Ovary (tissue), 9 donors: ENCODE results near the gene TIGD6. TPM values are rescaled to one million over a fixed set of nuclear protein-coding genes. Genes with fewer than 3 reads are reported as not detected.

Source experiments
- DNase-seq, 5 donors: peaks; one replicate each; pipeline ENCODE4 v3.0.0-alpha.2; 2019 to 2020
- H3K27ac ChIP-seq, 2 donors: fragments of 200-600 bp; one replicate each; pipeline versions ENCODE4 v1.5.1 to v1.8.0; 2019 to 2022
- H3K27me3 ChIP-seq: fragments of 200-600 bp; one replicate; pipeline ENCODE4 v1.8.0; 2022
- H3K36me3 ChIP-seq: fragments of 200-600 bp; sonication (generic); one replicate; pipeline ENCODE4 v1.5.1; 2019
- H3K4me1 ChIP-seq: one replicate; pipeline ENCODE4 v1.8.1; 2013; ENCODE audit warnings: mild to moderate bottlenecking, moderate library complexity; ENCODE audit not compliant: insufficient read depth
- H3K4me3 ChIP-seq: fragments of 200-600 bp; sonication (generic); one replicate; pipeline ENCODE4 v1.5.1; 2017
- H3K9me3 ChIP-seq, 2 donors: fragments of 200-600 bp in 1 of 2; sonication (generic) in 1 of 2; one replicate each; pipeline versions ENCODE4 v1.5.1 to v1.8.1; 2013 to 2019; ENCODE audit warnings: mild to moderate bottlenecking in 1 of 2, moderate library complexity in 1 of 2
- CTCF ChIP-seq, 3 donors: fragments of 450-650 bp in 2 of 3; fragments of 200-600 bp in 1 of 3; IDR thresholded peaks; one replicate each; pipeline versions ENCODE4 v1.5.1 to v1.8.0; 2016 to 2022; ENCODE audit warnings: antibody characterized with exemption in 3 of 3, mild to moderate bottlenecking in 1 of 3
- EP300 ChIP-seq: sonication (generic); formaldehyde crosslinking; IDR thresholded peaks from one replicate; pipeline ENCODE4 v1.6.1; 2017; ENCODE audit warnings: antibody characterized with exemption
- POLR2A ChIP-seq: fragments of 450-650 bp; IDR thresholded peaks from one replicate; pipeline ENCODE4 v1.6.1; 2017; ENCODE audit warnings: antibody characterized with exemption, mild to moderate bottlenecking, moderate library complexity
- WGBS, 3 donors: extraction: QIAGEN DNeasy Blood & Tissue Kit in 1 of 3; methylation state at CpG; one replicate each; pipeline versions ENCODE4 v1.1.5 to v1.1.7; 2013 to 2017; 5-methylcytosine and 5-hydroxymethylcytosine counted together
- intact Hi-C, 4 donors: fragments of 100-400 bp; cut with DNase I; formaldehyde crosslinking; loops; one replicate each; pipeline versions ENCODE4 v1.11.0 to v1.15.1; 2022 to 2023
- polyA plus RNA-seq, 2 donors: library from polyadenylated mRNA; stranded (reverse); fragments of 200-250 nt in 1 of 2; fragments of 350-450 nt in 1 of 2; fragmentation: Illumina TruSeq in 1 of 2; extraction: RNeasy Lipid Tissue Mini Kit (QIAGEN cat#74804) in 1 of 2; gene quantifications; one replicate each; pipeline ENCODE4 v1.2.3, GENCODE V29; 2013 to 2014
- total RNA-seq, 7 donors: library from RNA; depleted of rRNA in 2 of 7; stranded (reverse); fragments of >200 nt in 2 of 7; fragmentation: NEBNext Ultra II Directional in 3 of 7; extraction: Animal tissue kit (Norgen Biotek cat#: 25700) in 3 of 7; gene quantifications; one replicate each; pipeline versions ENCODE4 v1.1.0 to v1.2.4, GENCODE V29; 2016 to 2023
- donor health status: DM: no; HTN: no; CAD: no; lungs with moderate emphysema.
- donor health status: DM: no; HTN: no; CAD: no.
- donor health status: Bipolar disorder and iron deficiency.
- donor health status: DM: yes; HTN: yes; CAD: no.
- donor health status: DM: no; HTN: no; CAD: no.
- donor health status: DM: yes; HTN: yes; CAD: no.

Gene TIGD6
- total and polyA plus RNA-seq, 9 donors: 2.0 to 7.6 (median 5.5) TPM

- 11 to 15% (median 12%) methylated on average over 23 of the region's 23 CpGs for WGBS, 3 donors
- no peaks in the 10 kb centered on the region for H3K27me3 ChIP-seq
- intact Hi-C loops: no loop called here
- TF ChIP-seq EP300 (no peak), CTCF (IDR thresholded peaks at IDR 0.05) (no peak), POLR2A (no peak)
- H3K36me3 ChIP-seq: no peaks in the 10 kb centered on the region
- no peaks in the 10 kb centered on the region for H3K9me3 ChIP-seq
- no peak for DNase-seq
- peak overlapping the region; percentile 55 for H3K4me3 ChIP-seq
- H3K4me1 ChIP-seq: peaks cover 5% of the 10 kb centered on the region
- peak overlapping the region; percentile 62 to 86 for H3K27ac ChIP-seq
These were observed 39.2 kb downstream of the TIGD6 start for GRCh38 chr5:149961186-149961685.

- no peaks in the 10 kb centered on the region for H3K27me3 ChIP-seq
- H3K9me3 ChIP-seq: no peaks in the 10 kb centered on the region
- DNase-seq: peak; percentile 96 to 97 (median 97)
- WGBS, 3 donors: 0 to 1% (median 0%) methylated on average over 67 to 84 of the region's 84 CpGs
- H3K4me1 ChIP-seq: peaks cover 5% of the 10 kb centered on the region
- no peak for TF ChIP-seq EP300
- peak; percentile 85 for TF ChIP-seq POLR2A
- no peaks in the 10 kb centered on the region for H3K36me3 ChIP-seq
- peak within 1 kb of the TSS; percentile 55 for H3K4me3 ChIP-seq
- H3K27ac ChIP-seq: peak within 1 kb of the TSS; percentile 62 to 86
- intact Hi-C loops: no loop called here
These were observed 39.9 kb downstream of the TIGD6 start, which contains the start of gene SLC26A2 for GRCh38 chr5:149960272-149961185. Gene SLC26A2 (plus strand): TSS chr5:149960758. CDS start chr5:149977653, 16,895 bp downstream.

GRCh38 chr5:149959406-149960236 lies 40.8 kb downstream of the TIGD6 start:
- TF ChIP-seq CTCF (IDR thresholded peaks at IDR 0.05): peak in 2 of 3 donors; percentile 31 to 41
- TF ChIP-seq EP300: no peak
- Histone ChIP-seq H3K27me3 (no peaks in the 10 kb centered on the region), H3K9me3 (no peaks in the 10 kb centered on the region), H3K36me3 (no peaks in the 10 kb centered on the region), H3K27ac (peak overlapping the region; percentile 8 to 86), H3K4me3 (peak overlapping the region; percentile 44), H3K4me1 (peaks cover 5% of the 10 kb centered on the region)
- DNase-seq: peak in 2 of 5 donors; percentile 28 to 38
- intact Hi-C loops: no loop called here
- WGBS, 3 donors: 32 to 51% (median 48%) methylated on average over 14 of the region's 14 CpGs

- WGBS, 3 donors: 81 to 86% (median 86%) methylated on average over 4 of the region's 4 CpGs
These were observed 42.6 kb downstream of the TIGD6 start for GRCh38 chr5:149957855-149958254.

More at GRCh38 chr5:149957855-149958254, 42.6 kb downstream of the TIGD6 start:
- TF ChIP-seq EP300 (no peak), CTCF (IDR thresholded peaks at IDR 0.05) (no peak), POLR2A (no peak)
- no peak for DNase-seq
- intact Hi-C loops: no loop called here
- Histone ChIP-seq H3K27me3 (no peaks in the 10 kb centered on the region), H3K9me3 (no peaks in the 10 kb centered on the region), H3K36me3 (no peaks in the 10 kb centered on the region), H3K4me1 (peaks cover 5% of the 10 kb centered on the region), H3K4me3 (no peak overlapping the region), H3K27ac (no peak overlapping the region)
